HG02678 (cell line): ENCODE measurements around the gene HAGHL.

Source experiments
- ATAC-seq: cut with Tn5 transposase; IDR thresholded peaks from one replicate; pipeline ENCODE4 v1.9.1; 2021; ENCODE audit warnings: mild to moderate bottlenecking, moderate library complexity; ENCODE audit not compliant: unreplicated experiment

The HAGHL gene, protein sequence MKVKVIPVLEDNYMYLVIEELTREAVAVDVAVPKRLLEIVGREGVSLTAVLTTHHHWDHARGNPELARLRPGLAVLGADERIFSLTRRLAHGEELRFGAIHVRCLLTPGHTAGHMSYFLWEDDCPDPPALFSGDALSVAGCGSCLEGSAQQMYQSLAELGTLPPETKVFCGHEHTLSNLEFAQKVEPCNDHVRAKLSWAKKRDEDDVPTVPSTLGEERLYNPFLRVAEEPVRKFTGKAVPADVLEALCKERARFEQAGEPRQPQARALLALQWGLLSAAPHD

DNA sequence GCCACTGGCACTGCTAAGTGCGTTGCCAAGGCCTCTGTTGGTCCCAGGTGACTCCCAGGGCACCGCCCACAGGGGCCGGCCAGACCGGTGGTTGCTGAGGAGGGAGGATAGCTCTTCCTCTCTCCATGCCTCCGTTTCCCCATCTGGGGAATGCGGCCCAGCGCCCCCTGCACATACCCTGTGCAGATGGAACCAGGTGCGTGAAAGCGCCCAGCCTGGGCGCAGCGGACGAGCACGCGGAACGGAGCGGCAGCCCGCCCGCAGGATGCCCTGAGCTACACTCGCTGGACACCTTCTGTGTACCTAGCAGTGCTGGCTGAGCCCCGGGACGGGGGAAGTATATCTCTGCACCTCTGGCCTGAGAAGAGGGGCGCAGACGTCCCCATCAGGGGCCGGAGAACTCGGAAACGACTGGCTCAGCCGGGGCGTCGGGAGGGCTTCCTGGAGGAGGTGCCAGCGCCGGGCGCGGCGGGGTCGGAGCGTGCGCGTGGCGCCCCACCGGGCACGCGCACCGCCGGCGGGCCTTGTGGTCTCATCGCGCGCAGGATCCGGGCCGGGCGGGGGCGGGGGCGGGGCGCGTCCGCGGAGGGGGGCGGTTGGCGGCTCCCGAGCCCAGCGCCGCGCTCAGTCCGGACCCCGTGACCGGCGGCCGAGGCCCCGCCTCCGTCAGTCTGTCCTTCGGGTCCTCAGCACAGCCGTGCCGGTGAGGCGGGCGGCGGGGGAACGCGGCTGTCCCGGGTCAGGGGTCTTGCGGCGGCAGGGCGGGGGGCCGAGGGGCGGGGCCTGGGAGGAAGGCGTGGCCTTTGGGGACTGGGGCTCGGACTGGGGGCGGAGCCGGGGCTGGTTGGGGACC, at the start of gene HAGHL, which contains the start of gene CCDC78:
Gene HAGHL, plus strand, starts transcription at position 669 of the 853 bp plus-strand sequence. CDS start 404 bp downstream, outside the sequence.
Gene CCDC78, minus strand, starts transcription at position 6 of the 853 bp plus-strand sequence. CDS start 76 bp downstream, outside the sequence.
- ATAC-seq, result peak; percentile 42

DNA sequence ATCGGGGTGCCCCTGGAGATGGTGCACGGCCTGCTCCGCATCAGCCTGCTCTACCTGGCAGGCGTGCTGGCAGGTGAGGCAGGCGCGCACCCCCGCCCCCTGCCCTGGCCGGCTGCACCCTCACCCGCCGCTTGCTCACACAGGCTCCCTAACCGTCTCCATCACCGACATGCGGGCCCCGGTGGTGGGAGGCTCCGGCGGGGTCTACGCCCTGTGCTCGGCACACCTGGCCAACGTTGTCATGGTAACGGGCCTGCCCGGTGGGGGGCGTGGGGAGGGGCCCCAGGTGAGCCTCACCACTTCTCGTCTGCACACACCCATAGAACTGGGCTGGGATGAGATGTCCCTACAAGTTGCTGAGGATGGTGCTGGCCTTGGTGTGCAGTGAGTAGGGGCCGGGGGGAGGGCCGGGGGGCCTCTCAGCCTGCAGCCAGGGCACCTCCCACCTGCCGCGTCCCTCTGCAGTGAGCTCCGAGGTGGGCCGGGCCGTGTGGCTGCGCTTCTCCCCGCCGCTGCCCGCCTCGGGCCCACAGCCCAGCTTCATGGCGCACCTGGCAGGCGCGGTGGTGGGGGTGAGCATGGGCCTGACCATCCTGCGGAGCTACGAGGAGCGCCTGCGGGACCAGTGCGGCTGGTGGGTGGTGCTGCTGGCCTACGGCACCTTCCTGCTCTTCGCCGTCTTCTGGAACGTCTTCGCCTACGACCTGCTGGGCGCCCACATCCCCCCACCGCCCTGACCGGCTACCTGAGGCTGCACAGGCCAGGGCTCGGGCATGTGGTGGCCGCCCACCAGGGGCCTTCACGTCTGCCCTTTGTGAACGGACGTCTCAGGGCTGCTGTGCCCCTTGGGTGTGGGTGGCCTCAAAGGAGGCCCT, 49.4 kb upstream of the HAGHL start:
- ATAC-seq, result no peak

DNA sequence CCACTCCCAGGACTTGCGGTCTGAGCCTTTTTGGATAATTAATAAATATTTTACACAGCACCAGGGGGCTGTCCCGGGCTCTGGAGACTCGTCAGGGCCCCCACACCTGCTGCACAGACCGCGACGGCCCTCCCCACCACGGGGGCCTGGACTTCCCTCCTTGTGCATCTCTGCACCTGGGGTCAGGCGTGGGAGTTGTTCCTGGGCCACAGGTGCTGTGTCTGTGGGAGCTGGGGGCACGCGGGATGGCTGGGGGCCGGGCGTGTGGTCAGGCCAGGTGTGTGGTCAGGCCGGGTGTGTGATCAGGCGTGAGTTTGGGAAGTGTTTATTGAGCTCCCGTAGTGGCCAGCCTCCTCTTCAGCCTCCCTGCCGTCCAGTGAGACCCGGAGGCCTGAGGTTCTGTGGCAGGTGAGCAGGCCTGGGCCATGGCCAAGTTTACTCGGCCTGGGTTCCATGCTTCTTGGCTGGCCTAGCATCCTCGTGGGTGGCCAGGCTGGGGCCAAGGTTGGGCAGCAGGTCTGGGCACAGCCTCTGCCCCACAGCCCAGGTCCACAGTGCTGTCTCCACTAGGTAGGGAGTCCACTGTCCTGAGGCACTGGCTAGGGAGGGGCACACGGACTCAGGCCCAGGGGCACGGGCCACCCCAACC, 48.6 kb upstream of the HAGHL start:
- no peak for ATAC-seq

DNA sequence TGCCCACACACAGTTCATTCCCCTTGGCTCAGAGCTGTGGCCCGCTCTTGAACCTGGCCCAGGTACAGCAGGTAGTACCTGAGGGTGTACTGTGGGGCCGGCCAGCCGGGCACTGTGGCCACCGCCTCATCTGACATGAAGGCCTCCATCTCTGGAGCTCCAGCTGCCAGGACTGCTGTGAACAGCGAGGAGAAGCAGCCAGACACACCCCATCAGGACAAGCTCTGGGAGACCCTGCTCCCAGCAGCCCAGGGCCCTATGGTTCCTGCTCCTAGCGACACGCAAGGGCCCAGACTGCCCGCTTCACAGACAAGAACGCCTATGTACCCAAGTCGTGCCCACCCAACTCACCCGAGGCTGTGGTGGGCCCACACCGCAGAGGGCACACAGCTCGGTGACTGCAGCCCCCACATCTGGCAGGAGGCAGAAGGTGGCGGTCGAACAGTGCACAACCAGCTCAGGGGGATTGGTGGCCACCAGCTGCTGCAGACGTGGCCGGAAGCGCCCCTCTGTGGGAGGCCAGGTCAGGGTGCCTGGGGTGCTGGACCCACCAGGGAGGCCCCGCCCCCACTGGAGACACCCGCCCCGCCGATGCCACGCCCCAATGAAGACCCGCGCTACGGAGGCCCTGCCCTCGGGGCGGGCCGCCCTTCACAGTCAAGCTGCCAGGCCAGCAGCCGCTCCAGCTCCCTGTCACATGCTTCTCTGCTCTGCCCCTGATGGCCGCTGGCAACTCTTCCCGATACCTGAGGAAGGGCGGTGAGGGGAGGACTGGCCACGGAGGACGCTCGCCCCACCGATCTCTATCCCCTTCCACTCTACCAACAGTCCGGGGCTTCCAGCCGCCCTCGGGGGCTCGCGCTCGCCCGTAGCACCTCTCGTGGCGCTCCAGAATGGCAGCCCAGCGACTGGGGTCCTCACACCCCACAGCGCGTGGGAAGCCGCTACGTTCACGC, 47.8 kb upstream of the HAGHL start:
- no peak for ATAC-seq

DNA sequence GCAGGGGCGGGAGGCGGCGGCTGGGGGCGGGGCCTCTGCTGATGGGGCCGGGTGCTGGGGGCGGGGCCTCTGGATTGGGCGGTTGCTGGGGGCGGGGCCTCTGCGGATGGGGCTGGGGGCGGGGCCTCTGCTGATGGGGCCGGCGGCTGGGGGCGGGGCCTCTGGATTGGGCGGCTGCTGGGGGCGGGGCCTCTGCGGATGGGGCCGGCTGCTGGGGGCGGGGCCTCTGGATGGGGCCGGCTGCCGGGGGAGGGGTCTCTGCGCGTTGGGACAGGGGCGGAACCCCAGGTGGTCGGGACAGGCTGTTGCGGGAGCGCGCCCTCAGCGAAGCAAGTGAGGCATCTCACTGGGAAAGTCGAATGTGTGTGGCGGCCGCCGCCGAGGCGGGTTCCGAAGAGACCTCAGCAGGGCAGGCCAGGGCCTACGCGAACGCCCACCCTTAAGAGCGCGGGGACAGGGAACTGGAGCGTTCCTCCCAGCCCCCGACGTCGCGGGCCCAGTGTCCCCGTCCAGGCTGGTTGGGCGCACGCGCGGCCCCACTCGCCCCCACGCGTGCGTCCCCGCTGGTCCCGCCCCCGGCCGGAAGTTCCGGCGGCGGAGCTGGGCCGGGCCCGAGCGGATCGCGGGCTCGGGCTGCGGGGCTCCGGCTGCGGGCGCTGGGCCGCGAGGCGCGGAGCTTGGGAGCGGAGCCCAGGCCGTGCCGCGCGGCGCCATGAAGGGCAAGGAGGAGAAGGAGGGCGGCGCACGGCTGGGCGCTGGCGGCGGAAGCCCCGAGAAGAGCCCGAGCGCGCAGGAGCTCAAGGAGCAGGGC, 46.9 kb upstream of the HAGHL start, which contains the start of gene STUB1:
Gene STUB1, plus strand, starts transcription at position 597 of the 811 bp plus-strand sequence. Its CDS starts 116 bp downstream, at position 713.
- peak; percentile 43 for ATAC-seq

DNA sequence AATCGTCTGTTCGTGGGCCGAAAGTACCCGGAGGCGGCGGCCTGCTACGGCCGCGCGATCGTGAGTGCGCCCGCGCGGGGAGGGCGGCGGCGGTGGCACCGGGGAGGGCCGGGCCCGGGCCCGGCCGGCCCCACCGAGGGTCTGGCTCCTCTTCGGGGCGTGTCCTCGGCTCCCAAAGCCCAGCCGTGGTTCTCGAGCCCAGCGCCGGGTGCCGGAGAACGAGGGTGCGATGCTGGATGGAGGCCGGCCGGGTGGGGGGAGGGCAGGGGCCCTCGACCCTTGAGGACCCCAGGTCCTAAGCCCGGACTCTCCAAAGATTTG, 46.3 kb upstream of the HAGHL start:
- ATAC-seq, result peak; percentile 2

DNA sequence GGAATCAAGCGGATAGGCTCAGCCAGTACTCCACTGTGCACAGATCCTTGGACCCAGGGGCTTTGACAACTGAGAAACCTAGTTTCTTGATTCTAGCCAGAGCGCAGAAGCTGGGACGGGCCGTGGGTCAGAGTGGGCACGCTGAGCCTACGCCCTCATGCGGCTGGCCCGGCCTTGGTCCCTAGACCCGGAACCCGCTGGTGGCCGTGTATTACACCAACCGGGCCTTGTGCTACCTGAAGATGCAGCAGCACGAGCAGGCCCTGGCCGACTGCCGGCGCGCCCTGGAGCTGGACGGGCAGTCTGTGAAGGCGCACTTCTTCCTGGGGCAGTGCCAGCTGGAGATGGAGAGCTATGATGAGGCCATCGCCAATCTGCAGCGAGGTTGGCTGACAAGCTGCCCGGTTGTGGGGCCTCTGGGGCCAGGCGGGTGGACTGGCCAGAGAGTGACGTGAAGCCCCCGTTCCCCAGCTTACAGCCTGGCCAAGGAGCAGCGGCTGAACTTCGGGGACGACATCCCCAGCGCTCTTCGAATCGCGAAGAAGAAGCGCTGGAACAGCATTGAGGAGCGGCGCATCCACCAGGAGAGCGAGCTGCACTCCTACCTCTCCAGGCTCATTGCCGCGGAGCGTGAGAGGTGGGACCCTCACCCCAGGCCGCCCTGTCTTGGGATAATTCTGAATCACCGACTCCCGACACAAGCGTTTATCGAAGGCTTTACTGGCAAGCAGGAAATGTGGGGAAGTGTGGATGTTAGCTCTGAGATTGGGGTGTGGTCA, 45.8 kb upstream of the HAGHL start:
- no peak for ATAC-seq

DNA sequence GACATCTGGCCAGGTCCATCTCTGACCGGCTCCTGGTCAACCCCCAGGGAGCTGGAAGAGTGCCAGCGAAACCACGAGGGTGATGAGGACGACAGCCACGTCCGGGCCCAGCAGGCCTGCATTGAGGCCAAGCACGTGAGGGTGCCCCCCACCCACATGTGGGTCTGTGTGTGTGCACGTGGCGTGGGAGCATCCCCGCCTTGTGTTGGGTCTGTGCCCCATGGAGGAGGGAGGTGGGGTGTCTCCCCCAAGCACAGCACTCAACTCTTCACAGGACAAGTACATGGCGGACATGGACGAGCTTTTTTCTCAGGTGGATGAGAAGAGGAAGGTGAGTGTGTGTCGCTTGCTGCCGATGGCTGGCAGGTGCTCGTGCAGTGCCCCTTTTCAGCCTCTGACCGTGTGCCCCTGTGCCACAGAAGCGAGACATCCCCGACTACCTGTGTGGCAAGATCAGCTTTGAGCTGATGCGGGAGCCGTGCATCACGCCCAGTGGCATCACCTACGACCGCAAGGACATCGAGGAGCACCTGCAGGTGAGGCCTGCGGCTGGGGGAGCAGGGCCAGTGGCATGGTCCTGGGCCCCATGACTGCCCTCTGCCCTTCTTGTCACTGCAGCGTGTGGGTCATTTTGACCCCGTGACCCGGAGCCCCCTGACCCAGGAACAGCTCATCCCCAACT, 45.0 kb upstream of the HAGHL start:
- no peak for ATAC-seq

DNA sequence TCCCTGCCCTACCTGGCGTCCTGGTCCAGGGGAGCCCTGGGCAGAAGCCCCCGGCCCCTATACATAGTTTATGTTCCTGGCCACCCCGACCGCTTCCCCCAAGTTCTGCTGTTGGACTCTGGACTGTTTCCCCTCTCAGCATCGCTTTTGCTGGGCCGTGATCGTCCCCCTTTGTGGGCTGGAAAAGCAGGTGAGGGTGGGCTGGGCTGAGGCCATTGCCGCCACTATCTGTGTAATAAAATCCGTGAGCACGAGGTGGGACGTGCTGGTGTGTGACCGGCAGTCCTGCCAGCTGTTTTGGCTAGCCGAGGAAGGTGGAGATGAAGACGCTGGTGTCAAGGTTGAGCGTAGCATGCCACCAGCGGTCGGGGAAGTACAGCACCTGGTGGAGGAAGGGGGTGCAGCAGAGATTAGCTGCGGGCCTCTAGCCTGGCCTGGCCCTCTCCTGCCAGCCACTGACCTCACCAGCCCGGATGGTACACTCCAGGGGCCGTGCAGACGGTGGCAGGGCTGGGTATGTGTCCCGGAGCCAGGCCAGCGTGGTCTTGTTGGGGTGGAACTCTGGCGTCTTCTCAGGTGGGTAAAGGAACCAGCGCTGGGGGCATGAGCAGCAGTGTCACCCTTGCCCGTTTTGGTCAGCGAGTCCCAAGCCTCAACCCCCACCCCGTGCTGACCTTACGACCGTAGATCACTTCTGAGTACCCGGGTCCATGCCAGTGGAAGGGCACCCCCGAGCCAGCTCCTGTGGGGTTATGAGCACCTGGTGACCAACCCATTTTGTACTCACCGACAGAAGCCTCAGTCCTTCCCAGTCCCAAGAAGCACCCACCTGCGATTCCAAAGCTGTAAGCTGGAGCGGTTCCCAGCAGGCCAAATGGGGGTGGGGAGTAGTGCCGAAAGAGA, 44.2 kb upstream of the HAGHL start:
- ATAC-seq, result no peak

DNA sequence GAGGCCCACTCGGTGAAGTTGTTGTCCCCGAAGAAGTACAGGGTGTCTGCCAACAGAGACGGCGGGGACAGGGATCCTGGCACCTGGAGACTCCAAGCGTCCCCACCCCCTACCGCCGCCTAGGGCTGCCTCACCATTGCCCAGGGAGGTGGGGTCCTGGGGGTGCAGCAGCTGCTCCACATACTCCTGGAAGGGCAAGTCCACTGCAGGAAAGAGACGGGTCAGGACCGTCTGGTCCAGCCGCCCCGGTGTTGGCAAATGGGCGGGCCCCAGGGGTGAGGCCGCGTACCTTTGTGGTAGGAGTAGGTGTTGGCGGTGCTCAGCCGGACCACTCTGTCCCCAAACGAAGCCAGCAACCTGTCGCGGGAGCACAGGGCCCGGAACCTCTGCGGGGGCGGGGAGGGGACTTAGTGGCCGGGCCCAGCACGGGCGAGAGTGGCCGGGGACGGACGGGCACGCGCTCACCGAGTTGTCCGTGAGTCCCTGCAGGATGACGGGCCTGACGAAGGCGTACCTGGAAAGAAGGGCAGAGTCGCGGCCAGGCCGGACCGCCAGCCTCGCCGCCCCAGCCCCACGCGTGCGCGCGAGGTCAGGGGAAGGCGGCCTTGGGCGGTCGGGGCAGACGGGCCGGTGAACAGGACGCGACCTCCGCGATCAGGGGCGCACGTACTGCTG, 43.4 kb upstream of the HAGHL start:
- ATAC-seq, result no peak

DNA sequence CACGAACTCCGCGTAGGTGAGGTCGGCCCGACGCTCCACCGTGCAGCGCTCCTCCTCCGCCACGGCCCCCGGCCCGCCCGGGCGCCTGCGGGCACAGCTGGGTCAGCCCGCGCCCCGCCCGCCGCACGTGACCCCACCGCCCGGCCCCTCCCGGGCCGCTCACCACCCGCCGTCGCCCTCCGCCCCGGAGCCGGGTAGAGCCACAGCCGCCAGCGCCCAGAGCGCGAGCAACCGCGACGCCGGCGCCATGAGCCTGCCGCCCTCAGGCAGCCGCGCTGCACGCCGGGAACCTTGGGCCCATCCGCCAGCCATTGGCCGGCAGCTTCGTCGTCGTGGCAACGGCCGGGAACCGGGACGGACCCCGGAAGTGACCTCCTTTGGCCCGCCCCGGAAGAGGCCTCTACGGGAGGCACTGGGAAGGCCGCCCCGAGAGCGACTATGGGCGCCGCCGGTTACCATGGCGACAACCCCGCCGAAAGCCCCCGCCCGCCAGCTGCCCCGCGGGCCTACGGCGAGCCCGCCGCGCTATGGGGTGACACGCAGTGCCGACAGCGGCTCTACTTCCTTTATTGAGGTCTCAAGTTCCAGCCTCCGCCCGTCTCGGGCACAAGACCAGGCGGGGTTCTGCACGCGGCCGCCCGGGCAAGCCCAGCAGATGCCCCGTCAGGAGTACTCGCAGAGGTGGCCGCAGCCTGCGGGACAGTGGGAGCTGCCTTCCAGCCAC, 42.7 kb upstream of the HAGHL start, which contains the start of gene JMJD8:
Gene JMJD8, minus strand, starts transcription at position 264 of the 724 bp plus-strand sequence. Its CDS starts 15 bp downstream, at position 249.
- ATAC-seq, result peak; percentile 64

DNA sequence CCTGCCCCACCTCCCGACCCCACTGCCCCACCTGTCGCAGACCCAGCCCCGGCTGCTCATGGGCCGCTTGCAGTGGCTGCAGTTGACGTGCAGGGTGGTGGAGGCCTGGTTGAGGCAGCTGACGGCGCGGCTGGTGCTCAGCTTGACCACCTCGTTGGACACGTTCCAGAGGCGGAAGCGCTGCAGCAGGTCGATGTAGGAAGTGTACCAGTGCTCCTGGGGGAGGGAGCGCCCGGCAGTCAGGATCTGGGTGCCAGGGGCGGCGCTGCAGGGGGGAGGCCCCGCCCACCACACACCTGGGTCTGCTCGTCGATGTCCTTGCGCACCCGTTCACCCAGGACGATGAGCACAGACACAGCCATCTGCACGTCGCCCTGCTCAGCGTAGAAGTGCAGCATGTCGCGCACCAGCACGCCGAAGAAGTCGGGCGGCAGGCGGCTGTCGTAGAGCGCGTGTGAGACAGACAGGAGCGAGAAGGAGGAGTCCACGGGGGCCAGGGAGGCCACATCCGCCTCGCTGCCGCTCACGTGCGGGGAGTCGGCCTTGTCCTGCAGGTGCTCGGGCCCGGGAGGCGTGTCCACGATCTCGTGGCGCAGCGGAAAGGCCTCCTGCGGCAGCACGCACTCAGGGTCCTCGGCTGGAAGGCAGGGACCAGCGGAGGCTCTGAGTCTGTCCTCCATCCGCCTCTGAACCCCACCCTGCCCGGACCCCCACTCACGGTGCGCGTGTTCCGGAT, 41.8 kb upstream of the HAGHL start:
- ATAC-seq, result no peak

DNA sequence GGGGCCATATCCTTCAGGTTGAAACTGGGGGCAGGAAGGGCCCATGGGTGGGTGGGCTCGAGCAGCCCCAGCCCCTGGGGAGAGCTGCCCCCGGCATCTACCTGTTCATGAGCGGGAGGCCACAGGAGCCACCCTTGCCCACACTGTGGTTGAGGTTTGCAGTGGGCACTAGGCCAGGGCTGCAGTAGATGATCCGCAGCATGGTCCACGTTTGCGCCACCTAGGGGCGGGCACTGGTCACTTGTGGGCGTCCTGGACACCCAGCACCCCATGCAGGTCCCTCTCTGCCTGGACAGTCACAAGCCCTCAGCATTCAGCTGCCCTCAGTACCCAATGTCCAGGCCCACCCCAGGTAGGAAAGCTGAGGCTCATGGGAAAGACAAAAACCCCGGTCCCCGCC, 40.9 kb upstream of the HAGHL start:
- no peak for ATAC-seq
